ENCODE measurements around the gene SLC7A6. TPM values are rescaled to one million over a fixed set of nuclear protein-coding genes. Genes with fewer than 3 reads are reported as not detected.

The SLC7A6 gene
- polyA plus RNA-seq, 3 donors, result 4.3 to 47.7 (median 5.5) TPM

DNA sequence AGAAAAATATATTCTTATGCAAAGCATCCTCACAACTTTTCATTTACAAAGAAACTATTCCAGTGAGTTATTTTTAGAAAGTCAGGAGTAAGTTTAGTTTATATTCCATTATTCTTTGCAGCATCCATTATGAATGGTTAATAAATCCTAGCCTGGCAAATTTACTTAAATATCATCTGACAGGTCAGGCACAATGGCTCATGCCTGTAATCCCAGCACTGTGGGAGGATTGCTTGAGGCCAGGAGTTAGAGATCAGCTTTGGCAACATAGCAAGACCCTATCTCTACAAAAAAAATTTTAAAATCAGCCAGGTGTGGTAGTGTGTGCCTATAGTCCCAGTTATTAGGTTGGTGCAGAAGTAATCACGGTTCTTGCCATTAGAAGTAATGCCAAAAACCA is 41.3 kb upstream of the SLC7A6 start:
- Histone ChIP-seq H3K27ac (ENCODE audit: low read depth in 1 of 2, low read length in 2 of 2) (no peak overlapping the region), H3K9me3 (replicated peaks in 1 of 2; ENCODE audit: control insufficient read depth in 1 of 2, insufficient read depth in 1 of 2, low read length in 2 of 2) (no peaks in the 10 kb centered on the region), H3K36me3 (replicated peaks in 1 of 2; ENCODE audit: control insufficient read depth in 1 of 2, insufficient read depth in 2 of 2, low read length in 2 of 2) (peaks cover 31 to 64% of the 10 kb centered on the region in 2 donors), H4K20me1 (ENCODE audit: insufficient read depth, low read length) (peaks cover 13% of the 10 kb centered on the region), H3K4me3 (replicated peaks in 1 of 3; ENCODE audit: low read depth in 2 of 3, low read length in 3 of 3) (no peak overlapping the region), H3K4me2 (replicated peaks; ENCODE audit: extremely low read depth, low read length, poor library complexity, severe bottlenecking) (no peak overlapping the region), H3K4me1 (ENCODE audit: control insufficient read depth in 1 of 2, insufficient read depth in 2 of 2, low read length in 2 of 2) (no peaks in the 10 kb centered on the region), H3K9ac (ENCODE audit: insufficient read depth, low read length, poor library complexity, severe bottlenecking) (no peak overlapping the region), H2AFZ (ENCODE audit: insufficient read depth, low read depth, low read length, poor library complexity, severe bottlenecking) (no peak overlapping the region), H3K79me2 (ENCODE audit: insufficient read depth, low read length) (no peaks in the 10 kb centered on the region), H3K27me3 (ENCODE audit: control insufficient read depth in 2 of 2, insufficient read depth in 2 of 2, low read length in 2 of 2) (no peaks in the 10 kb centered on the region)
- Mint-ChIP-seq H3K4me1 (no peaks in the 10 kb centered on the region), H3K36me3 (peaks cover 32 to 55% of the 10 kb centered on the region in 2 donors), H3K27ac (no peak overlapping the region), H3K4me3 (no peak overlapping the region), H3K27me3 (ENCODE audit: low read depth in 3 of 3) (peaks cover 0 to 2% (median 0%) of the 10 kb centered on the region in 3 donors), H3K9me3 (no peaks in the 10 kb centered on the region)
- TF ChIP-seq, protein P1, sequence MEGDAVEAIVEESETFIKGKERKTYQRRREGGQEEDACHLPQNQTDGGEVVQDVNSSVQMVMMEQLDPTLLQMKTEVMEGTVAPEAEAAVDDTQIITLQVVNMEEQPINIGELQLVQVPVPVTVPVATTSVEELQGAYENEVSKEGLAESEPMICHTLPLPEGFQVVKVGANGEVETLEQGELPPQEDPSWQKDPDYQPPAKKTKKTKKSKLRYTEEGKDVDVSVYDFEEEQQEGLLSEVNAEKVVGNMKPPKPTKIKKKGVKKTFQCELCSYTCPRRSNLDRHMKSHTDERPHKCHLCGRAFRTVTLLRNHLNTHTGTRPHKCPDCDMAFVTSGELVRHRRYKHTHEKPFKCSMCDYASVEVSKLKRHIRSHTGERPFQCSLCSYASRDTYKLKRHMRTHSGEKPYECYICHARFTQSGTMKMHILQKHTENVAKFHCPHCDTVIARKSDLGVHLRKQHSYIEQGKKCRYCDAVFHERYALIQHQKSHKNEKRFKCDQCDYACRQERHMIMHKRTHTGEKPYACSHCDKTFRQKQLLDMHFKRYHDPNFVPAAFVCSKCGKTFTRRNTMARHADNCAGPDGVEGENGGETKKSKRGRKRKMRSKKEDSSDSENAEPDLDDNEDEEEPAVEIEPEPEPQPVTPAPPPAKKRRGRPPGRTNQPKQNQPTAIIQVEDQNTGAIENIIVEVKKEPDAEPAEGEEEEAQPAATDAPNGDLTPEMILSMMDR (IDR thresholded peaks at IDR 0.05), result no peak
- intact Hi-C loops (cut with micrococcal nuclease), result loop anchor here in 1 of 2 donors (10.0 kb wide), 1 partner anchor 548 kb away; no protein-coding TSS in a partner anchor
- no peak for DNase-seq
- no CpG with 5 or more reads among the region's 1 CpG for WGBS (ENCODE audit: insufficient coverage)

DNA sequence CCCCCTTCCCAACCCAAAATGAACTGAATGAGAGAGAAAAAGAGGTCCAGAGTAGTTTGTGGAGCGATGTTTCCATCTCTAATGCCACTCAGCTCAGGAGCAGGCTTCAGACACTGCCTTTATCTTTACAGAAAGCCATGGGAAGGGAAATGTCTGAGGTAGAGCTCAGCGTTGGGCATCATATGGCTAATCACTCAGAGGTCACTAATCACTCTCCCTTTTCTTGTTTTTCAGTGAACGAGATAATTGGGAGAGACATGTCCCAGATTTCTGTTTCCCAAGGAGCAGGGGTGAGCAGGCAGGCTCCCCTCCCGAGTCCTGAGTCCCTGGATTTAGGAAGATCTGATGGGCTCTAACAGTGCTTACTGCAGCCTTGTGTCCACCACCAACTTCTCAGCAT is 38.2 kb upstream of the SLC7A6 start:
- no peak overlapping the region for H3K4me3 Mint-ChIP-seq
- Histone ChIP-seq H3K4me2 (replicated peaks; ENCODE audit: extremely low read depth, low read length, poor library complexity, severe bottlenecking) (no peak overlapping the region), H3K79me2 (ENCODE audit: insufficient read depth, low read length) (no peaks in the 10 kb centered on the region), H2AFZ (ENCODE audit: insufficient read depth, low read depth, low read length, poor library complexity, severe bottlenecking) (no peak overlapping the region), H3K9me3 (replicated peaks in 1 of 2; ENCODE audit: control insufficient read depth in 1 of 2, insufficient read depth in 1 of 2, low read length in 2 of 2) (no peaks in the 10 kb centered on the region), H4K20me1 (ENCODE audit: insufficient read depth, low read length) (peaks cover 24% of the 10 kb centered on the region), H3K4me1 (ENCODE audit: control insufficient read depth in 1 of 2, insufficient read depth in 2 of 2, low read length in 2 of 2) (no peaks in the 10 kb centered on the region), H3K9ac (ENCODE audit: insufficient read depth, low read length, poor library complexity, severe bottlenecking) (no peak overlapping the region), H3K36me3 (replicated peaks in 1 of 2; ENCODE audit: control insufficient read depth in 1 of 2, insufficient read depth in 2 of 2, low read length in 2 of 2) (peaks cover 44 to 75% of the 10 kb centered on the region in 2 donors), H3K4me3 (replicated peaks in 1 of 3; ENCODE audit: low read depth in 2 of 3, low read length in 3 of 3) (no peak overlapping the region), H3K27ac (ENCODE audit: low read depth in 1 of 2, low read length in 2 of 2) (no peak overlapping the region), H3K27me3 (ENCODE audit: control insufficient read depth in 2 of 2, insufficient read depth in 2 of 2, low read length in 2 of 2) (no peaks in the 10 kb centered on the region)
- intact Hi-C loops (cut with micrococcal nuclease), result loop anchor here in 1 of 2 donors (5.0 to 10.0 kb wide), 2 partner anchors 409 to 551 kb away; no protein-coding TSS in a partner anchor
- DNase-seq, result no peak
- TF ChIP-seq, protein P1 (IDR thresholded peaks at IDR 0.05), result no peak
- H3K9me3 Mint-ChIP-seq, result no peaks in the 10 kb centered on the region
- H3K27me3 Mint-ChIP-seq (ENCODE audit: low read depth in 3 of 3), result peaks cover 0 to 2% (median 0%) of the 10 kb centered on the region in 3 donors
- H3K4me1 Mint-ChIP-seq, result no peaks in the 10 kb centered on the region
- H3K27ac Mint-ChIP-seq, result no peak overlapping the region
- WGBS (ENCODE audit: insufficient coverage), result 80% methylated on average over 1 of the region's 4 CpGs
- peaks cover 34 to 57% of the 10 kb centered on the region in 2 donors for H3K36me3 Mint-ChIP-seq
